AG04449 (cell line): ENCODE results near the gene SIVA1.

Experiments used
- CTCF ChIA-PET: fragments of 350-600 bp; formaldehyde crosslinking; extraction: SDS; loops from one replicate; lab custom pipeline; 2021; ENCODE audit warnings: antibody characterized with exemption; lab: Yijun Ruan, JAX
- POLR2A ChIA-PET: fragments of 400-600, 350-600 bp; formaldehyde crosslinking; extraction: SDS; loops from one replicate; lab custom pipeline; 2020; ENCODE audit warnings: antibody characterized with exemption, inconsistent platforms; lab: Yijun Ruan, JAX
- DNase-seq: peaks from one replicate; pipeline ENCODE4 v3.0.0-alpha.2; 2010; ENCODE audit warnings: low read depth, low spot score
- H3K4me3 ChIP-seq: 2 replicates; pipeline ENCODE4 v1.5.1; 2011; ENCODE audit warnings: low read depth, mild to moderate bottlenecking, control low read depth, low read length
- TF ChIP-seq, protein P1 (sequence below): IDR thresholded peaks from one replicate; pipeline ENCODE4 v1.5.1; 2011; ENCODE audit warnings: mild to moderate bottlenecking, moderate library complexity, low read length, control low read depth, inconsistent platforms; ENCODE audit not compliant: insufficient read depth; ENCODE audit errors: missing control alignments

The SIVA1 gene

GRCh38 chr14:104718147-104718546 is 34.8 kb upstream of the SIVA1 start:
- no peak for DNase-seq
- TF ChIP-seq, protein P1, sequence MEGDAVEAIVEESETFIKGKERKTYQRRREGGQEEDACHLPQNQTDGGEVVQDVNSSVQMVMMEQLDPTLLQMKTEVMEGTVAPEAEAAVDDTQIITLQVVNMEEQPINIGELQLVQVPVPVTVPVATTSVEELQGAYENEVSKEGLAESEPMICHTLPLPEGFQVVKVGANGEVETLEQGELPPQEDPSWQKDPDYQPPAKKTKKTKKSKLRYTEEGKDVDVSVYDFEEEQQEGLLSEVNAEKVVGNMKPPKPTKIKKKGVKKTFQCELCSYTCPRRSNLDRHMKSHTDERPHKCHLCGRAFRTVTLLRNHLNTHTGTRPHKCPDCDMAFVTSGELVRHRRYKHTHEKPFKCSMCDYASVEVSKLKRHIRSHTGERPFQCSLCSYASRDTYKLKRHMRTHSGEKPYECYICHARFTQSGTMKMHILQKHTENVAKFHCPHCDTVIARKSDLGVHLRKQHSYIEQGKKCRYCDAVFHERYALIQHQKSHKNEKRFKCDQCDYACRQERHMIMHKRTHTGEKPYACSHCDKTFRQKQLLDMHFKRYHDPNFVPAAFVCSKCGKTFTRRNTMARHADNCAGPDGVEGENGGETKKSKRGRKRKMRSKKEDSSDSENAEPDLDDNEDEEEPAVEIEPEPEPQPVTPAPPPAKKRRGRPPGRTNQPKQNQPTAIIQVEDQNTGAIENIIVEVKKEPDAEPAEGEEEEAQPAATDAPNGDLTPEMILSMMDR: no peak
- no peak overlapping the region for H3K4me3 ChIP-seq
- CTCF ChIA-PET: interaction anchor here (1.0 kb wide), 1 partner anchor 9 kb away, joined by 3 read pairs; no protein-coding TSS in a partner anchor
- POLR2A ChIA-PET: no interaction called here

- H3K4me3 ChIP-seq: no peak overlapping the region
- DNase-seq: no peak
- TF ChIP-seq, protein P1: no peak
- CTCF ChIA-PET: interaction anchor here (1.1 kb wide), 1 partner anchor 10 kb away, joined by 3 read pairs; no protein-coding TSS in a partner anchor
- POLR2A ChIA-PET: no interaction called here
Observed at GRCh38 chr14:104718871-104719270, 34.1 kb upstream of the SIVA1 start.

DNA sequence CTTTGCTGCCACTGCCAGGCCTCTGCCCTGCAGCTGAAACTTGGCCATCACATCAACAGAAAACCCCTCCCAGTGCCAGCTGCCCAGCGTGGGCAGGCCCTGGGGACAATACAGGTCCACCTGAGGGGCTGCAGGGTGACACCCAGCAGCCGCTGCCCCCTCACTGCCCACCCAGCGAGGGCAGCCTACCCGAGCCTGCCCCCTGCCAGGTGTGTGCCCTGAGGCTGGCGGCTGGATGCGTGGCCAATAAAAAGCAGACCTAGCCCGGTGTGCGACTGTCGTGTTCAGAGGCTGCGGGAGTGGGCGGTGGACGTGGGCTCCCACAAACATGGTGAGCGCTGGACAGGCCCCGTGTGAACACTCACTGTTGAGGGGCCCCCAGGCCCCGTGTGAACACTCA is 33.6 kb upstream of the SIVA1 start:
- POLR2A ChIA-PET: no interaction called here

GRCh38 chr14:104721505-104722431 is 31.2 kb upstream of the SIVA1 start:
- POLR2A ChIA-PET: interaction anchor here (1.0 kb wide), 1 partner anchor 12 kb away, joined by 3 read pairs; no protein-coding TSS in a partner anchor
- CTCF ChIA-PET: interaction anchor here (0.6 to 5.2 kb wide), 12 partner anchors 10 to 104 kb away, joined by 3 to 57 read pairs (median 6); no protein-coding TSS in a partner anchor
- TF ChIP-seq, protein P1: no peak
- no peak for DNase-seq
- H3K4me3 ChIP-seq: no peak overlapping the region

More for the DNA sequence above, 33.6 kb upstream of the SIVA1 start:
- DNase-seq: no peak
- CTCF ChIA-PET: interaction anchor here (1.1 kb wide), 1 partner anchor 11 kb away, joined by 3 read pairs; no protein-coding TSS in a partner anchor
- TF ChIP-seq, protein P1: no peak
- no peak overlapping the region for H3K4me3 ChIP-seq

GRCh38 chr14:104722938-104723650 is 29.9 kb upstream of the SIVA1 start:
- ChIA-PET POLR2A (no interaction called here), CTCF (interaction anchor here (0.7 to 5.2 kb wide), 17 partner anchors 9 to 103 kb away, joined by 3 to 57 read pairs (median 4); no protein-coding TSS in a partner anchor)
- no peak for DNase-seq
- H3K4me3 ChIP-seq: no peak overlapping the region; the same call in 1 of the 2 replicates
- TF ChIP-seq, protein P1: no peak
